Loucy (cell line): ENCODE results near the gene PIGM.

ENCODE experiments used
- CTCF ChIP-seq: fragments of 200-600 bp; sonication (generic); conservative IDR thresholded peaks from 2 replicates; pipeline ENCODE4 v1.5.1; 2014; ENCODE audit warnings: mild to moderate bottlenecking, antibody characterized with exemption, low read length
- EZH2phosphoT487 ChIP-seq: fragments of 200-600 bp; IDR thresholded peaks from 2 replicates; pipeline ENCODE4 v1.6.1; 2018; ENCODE audit warnings: antibody characterized with exemption, mild to moderate bottlenecking, moderate library complexity, borderline replicate concordance

DNA sequence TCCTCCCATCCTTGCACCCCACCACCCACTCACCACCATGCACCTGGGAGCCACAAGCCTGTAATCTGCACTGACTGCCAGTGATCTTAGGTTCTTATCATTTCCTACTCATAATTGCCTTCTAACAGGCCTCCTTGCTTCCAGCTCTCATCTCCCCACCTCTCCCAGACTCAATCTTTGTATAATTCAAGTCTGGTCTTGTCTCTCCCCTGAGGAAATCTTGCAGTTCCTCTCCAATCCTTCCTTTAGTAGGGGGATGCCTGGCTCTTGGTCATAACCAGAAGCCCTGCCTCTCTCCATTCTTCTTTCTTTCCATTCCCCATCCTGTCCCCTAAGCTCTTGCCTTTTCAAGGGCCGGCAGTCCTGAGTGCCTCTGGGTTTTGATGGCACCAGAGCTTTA is 27.8 kb downstream of the PIGM start:
- TF ChIP-seq CTCF (no peak), EZH2phosphoT487 (no peak)
